A549 (cell line): ENCODE data around the gene GIGYF1. TPM values are rescaled to one million over a fixed set of nuclear protein-coding genes. Genes with fewer than 3 reads are reported as not detected.
"Not testable (repeated sequence)": the region's sequence is repeated elsewhere in the genome, so short reads cannot be mapped to it uniquely, and the experiment has no call there.

Experiments used
- ATAC-seq, 2 experiments: fragments of 200-7000 bp in 1 of 2; fragments of >200 bp in 1 of 2; cut with Nextera tagmentation in 1 of 2; cut with Tn5 transposase in 1 of 2; 3 replicates each; pipeline versions ENCODE4 v1.8.0 to v1.9.1; 2018 to 2020; ENCODE audit warnings: mild to moderate bottlenecking in 1 of 2, moderate library complexity in 1 of 2
- CTCF ChIA-PET: fragments of 300-600 bp; sonication (Branson Sonifier 250); formaldehyde crosslinking; extraction: SDS; loops from one replicate; lab custom pipeline; 2021; ENCODE audit warnings: antibody characterized with exemption, inconsistent platforms; lab: Yijun Ruan, JAX
- POLR2A ChIA-PET: fragments of 350-600 bp; formaldehyde crosslinking; extraction: SDS; loops from one replicate; lab custom pipeline; 2021; ENCODE audit warnings: antibody characterized with exemption, inconsistent platforms; lab: Yijun Ruan, JAX
- DNase-seq, 2 experiments: peaks; one replicate each; pipeline versions ENCODE4 v3.0.0 to v3.0.0-alpha.2; 2011 to 2016; ENCODE audit warnings: low read depth in 1 of 2, low spot score in 1 of 2
- FAIRE-seq: peaks from 2 replicates; lab custom pipeline; 2011; peaks lifted over from hg19 to GRCh38; lab: Jason Lieb, UNC
- H3K27ac ChIP-seq, 2 experiments: fragments of >200 bp; sonication (Bioruptor Twin); formaldehyde crosslinking; 3 replicates each; pipeline ENCODE4 v1.5.1; 2016 to 2017
- H3K4me1 ChIP-seq: fragments of >200 bp; sonication (Bioruptor Twin); formaldehyde crosslinking; 3 replicates; pipeline ENCODE4 v1.6.1; 2016
- H3K4me2 ChIP-seq: fragments of >200 bp; sonication (Bioruptor Twin); formaldehyde crosslinking; 3 replicates; pipeline ENCODE4 v1.6.1; 2016
- H3K4me3 ChIP-seq: fragments of >200 bp; sonication (Bioruptor Twin); formaldehyde crosslinking; 3 replicates; pipeline ENCODE4 v1.5.1; 2016
- H3K9me3 ChIP-seq: fragments of >200 bp; sonication (Bioruptor Twin); formaldehyde crosslinking; 3 replicates; pipeline ENCODE4 v1.6.1; 2016
- BHLHE40 ChIP-seq: IDR thresholded peaks from 2 replicates; pipeline ENCODE4 v1.6.1; 2012; ENCODE audit warnings: low read depth, low read length, inconsistent platforms
- CBX8 ChIP-seq: fragments of 200-600 bp; sonication (generic); IDR thresholded peaks from 2 replicates; pipeline ENCODE4 v1.6.1; 2016
- CHD2 ChIP-seq: fragments of 150-350 bp; IDR thresholded peaks from 2 replicates; pipeline ENCODE4 v1.6.1; 2014; ENCODE audit warnings: low read length; ENCODE audit not compliant: partially characterized antibody
- EP300 ChIP-seq, 2 experiments: fragments of >200 bp; sonication (Bioruptor Twin); formaldehyde crosslinking; IDR thresholded peaks; 2 replicates in 1 of 2; 3 replicates in 1 of 2; pipeline ENCODE4 v1.6.1; 2016 to 2017
- FOXS1 ChIP-seq: fragments of 250-450 bp; sonication (Bioruptor Pico); IDR thresholded peaks from 2 replicates; pipeline ENCODE4 v1.5.0; 2020; ENCODE audit warnings: mild to moderate bottlenecking, moderate library complexity
- HOXA7 ChIP-seq: fragments of 250-450 bp; sonication (Bioruptor Pico); IDR thresholded peaks from 2 replicates; pipeline ENCODE4 v1.5.0; 2020; ENCODE audit warnings: mild to moderate bottlenecking, moderate library complexity
- HOXB13 ChIP-seq: fragments of 250-450 bp; sonication (Bioruptor Pico); IDR thresholded peaks from 2 replicates; pipeline ENCODE4 v1.5.0; 2020; ENCODE audit warnings: low read depth, mild to moderate bottlenecking, moderate library complexity
- JUN ChIP-seq, 2 experiments: fragments of >200 bp; sonication (Bioruptor Twin); formaldehyde crosslinking; IDR thresholded peaks; 2 replicates in 1 of 2; 3 replicates in 1 of 2; pipeline ENCODE4 v1.6.1; 2016 to 2017
- NFE2L2 ChIP-seq: fragments of 150-350 bp; conservative IDR thresholded peaks from 2 replicates; pipeline ENCODE4 v1.6.1; 2014; ENCODE audit warnings: low read length
- NPAS2 ChIP-seq: fragments of 250-450 bp; sonication (Bioruptor Pico); IDR thresholded peaks from 2 replicates; pipeline ENCODE4 v1.8.0; 2022; ENCODE audit warnings: mild to moderate bottlenecking, moderate library complexity, borderline replicate concordance
- NR3C1 ChIP-seq: fragments of >200 bp; sonication (Bioruptor Twin); formaldehyde crosslinking; IDR thresholded peaks from 3 replicates; pipeline ENCODE4 v1.6.1; 2017
- RAD21 ChIP-seq, 2 experiments: fragments of >200 bp in 1 of 2; sonication (Bioruptor Twin) in 1 of 2; formaldehyde crosslinking in 1 of 2; IDR thresholded peaks in 1 of 2; conservative IDR thresholded peaks in 1 of 2; 2 replicates in 1 of 2; 3 replicates in 1 of 2; pipeline ENCODE4 v1.6.1; 2012 to 2018; ENCODE audit warnings: inconsistent platforms in 1 of 2
- SMC3 ChIP-seq: fragments of >200 bp; sonication (Bioruptor Twin); formaldehyde crosslinking; IDR thresholded peaks from 3 replicates; pipeline ENCODE4 v1.6.1; 2018; ENCODE audit warnings: inconsistent platforms
- TP53 ChIP-seq: fragments of 250-450 bp; sonication (Bioruptor Pico); IDR thresholded peaks from 2 replicates; pipeline ENCODE4 v1.5.0; 2021; ENCODE audit warnings: mild to moderate bottlenecking, moderate library complexity
- ZNF302 ChIP-seq: fragments of 250-450 bp; sonication (Bioruptor Pico); IDR thresholded peaks from 2 replicates; pipeline ENCODE4 v1.9.0; 2021; ENCODE audit warnings: inconsistent platforms, mild to moderate bottlenecking, moderate library complexity
- ZSCAN20 ChIP-seq: fragments of 250-450 bp; sonication (Bioruptor Pico); IDR thresholded peaks from 2 replicates; pipeline ENCODE4 v1.8.0; 2022; ENCODE audit warnings: mild to moderate bottlenecking, moderate library complexity
- WGBS: methylation state at CpG from one replicate; pipeline ENCODE4 v1.1.6; 2017; ENCODE audit errors: missing lambda C conversion rate; 5-methylcytosine and 5-hydroxymethylcytosine counted together
- polyA plus RNA-seq, 4 experiments: library from polyadenylated mRNA; depleted of rRNA in 3 of 4; stranded (reverse); fragments of >200 nt; fragmentation: RNase III in 1 of 4; extraction: RNeasy Plus Mini Kit Qiagen cat#74134 plus additional on column Dnase treatment in 1 of 4; gene quantifications; 2 replicates in 3 of 4; 3 replicates in 1 of 4; pipeline ENCODE4 v1.2.3, GENCODE V29; 2011 to 2017
- TF ChIP-seq, protein P1 (sequence below): IDR thresholded peaks from 2 replicates; pipeline ENCODE4 v1.6.1; 2012; ENCODE audit warnings: low read depth, borderline replicate concordance
- TF ChIP-seq, protein P2 (sequence below): IDR thresholded peaks from 2 replicates; pipeline ENCODE4 v1.6.1; 2012
- TF ChIP-seq, protein P3 (sequence below): fragments of 200-600 bp; sonication (generic); IDR thresholded peaks from 2 replicates; pipeline ENCODE4 v1.6.1; 2016; ENCODE audit warnings: antibody characterized with exemption, mild to moderate bottlenecking, moderate library complexity
- TF ChIP-seq, protein P4 (sequence below): IDR thresholded peaks from 2 replicates; pipeline ENCODE4 v1.6.1; 2012
- TF ChIP-seq, protein P5 (sequence below): fragments of 250-450 bp; sonication (Bioruptor Pico); IDR thresholded peaks from 2 replicates; pipeline ENCODE4 v1.5.0; 2020; ENCODE audit warnings: low read depth, mild to moderate bottlenecking, moderate library complexity
- TF ChIP-seq, protein P6 (sequence below): fragments of >200 bp; sonication (Bioruptor Twin); formaldehyde crosslinking; IDR thresholded peaks from 3 replicates; pipeline ENCODE4 v1.5.1; 2016

The GIGYF1 gene
- polyA plus RNA-seq, 2 of the 4 experiments (the other 2 are of a cell fraction) = 5.1 to 18.9 TPM

DNA sequence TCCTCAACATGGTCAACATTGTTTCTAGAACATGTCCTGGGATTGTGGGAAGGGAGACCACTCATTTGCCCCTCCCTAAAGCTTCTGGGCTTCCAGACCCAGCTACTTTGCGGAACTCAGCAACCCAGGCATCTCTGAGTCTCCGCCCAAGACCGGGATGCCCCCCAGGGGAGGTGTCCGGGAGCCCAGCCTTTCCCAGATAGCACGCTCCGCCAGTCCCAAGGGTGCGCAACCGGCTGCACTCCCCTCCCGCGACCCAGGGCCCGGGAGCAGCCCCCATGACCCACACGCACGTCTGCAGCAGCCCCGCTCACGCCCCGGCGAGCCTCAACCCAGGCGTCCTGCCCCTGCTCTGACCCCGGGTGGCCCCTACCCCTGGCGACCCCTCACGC, 26.2 kb upstream of the GIGYF1 start, which contains the start of gene EPO:
EPO (plus strand) TSS at position 190 of the 392 bp plus-strand sequence. CDS start 513 bp downstream, outside the sequence.
- no peak for FAIRE-seq
- WGBS = 30% methylated on average over 1 of the region's 21 CpGs
- ATAC-seq = peak; percentile 45 to 52; a peak in 5 of 6 replicates
- Histone ChIP-seq H3K4me2 (peak within 1 kb of the TSS; percentile 87), H3K4me3 (peak within 1 kb of the TSS; percentile 40), H3K27ac (peak within 1 kb of the TSS in 1 of 2 experiments; percentile 70; a peak in 3 of 6 replicates), H3K9me3 (no peaks in the 10 kb centered on the region), H3K4me1 (peaks cover 11% of the 10 kb centered on the region; the same call in 2 of the 3 replicates)
- POLR2A ChIA-PET = no interaction called here
- CTCF ChIA-PET = interaction anchor here (0.5 to 19.8 kb wide), 36 partner anchors 11 to 339 kb away, joined by 3 to 280 read pairs (median 4); partner anchors contain the start of genes EPHB4, POP7, SLC12A9 and UFSP1
- no peak for TF ChIP-seq NR3C1
- TF ChIP-seq RAD21 (conservative IDR thresholded peaks at IDR 0.05 in 1 of 2, IDR thresholded peaks at IDR 0.05 in 1 of 2) = no peak; a peak in 2 of 5 replicates
- no peak for TF ChIP-seq ZSCAN20
- TF ChIP-seq, protein P1, sequence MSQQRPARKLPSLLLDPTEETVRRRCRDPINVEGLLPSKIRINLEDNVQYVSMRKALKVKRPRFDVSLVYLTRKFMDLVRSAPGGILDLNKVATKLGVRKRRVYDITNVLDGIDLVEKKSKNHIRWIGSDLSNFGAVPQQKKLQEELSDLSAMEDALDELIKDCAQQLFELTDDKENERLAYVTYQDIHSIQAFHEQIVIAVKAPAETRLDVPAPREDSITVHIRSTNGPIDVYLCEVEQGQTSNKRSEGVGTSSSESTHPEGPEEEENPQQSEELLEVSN = no peak
- no peak for TF ChIP-seq HOXA7
- TF ChIP-seq TP53 (CRISPR knock-in tag) = no peak
- TF ChIP-seq, protein P2, sequence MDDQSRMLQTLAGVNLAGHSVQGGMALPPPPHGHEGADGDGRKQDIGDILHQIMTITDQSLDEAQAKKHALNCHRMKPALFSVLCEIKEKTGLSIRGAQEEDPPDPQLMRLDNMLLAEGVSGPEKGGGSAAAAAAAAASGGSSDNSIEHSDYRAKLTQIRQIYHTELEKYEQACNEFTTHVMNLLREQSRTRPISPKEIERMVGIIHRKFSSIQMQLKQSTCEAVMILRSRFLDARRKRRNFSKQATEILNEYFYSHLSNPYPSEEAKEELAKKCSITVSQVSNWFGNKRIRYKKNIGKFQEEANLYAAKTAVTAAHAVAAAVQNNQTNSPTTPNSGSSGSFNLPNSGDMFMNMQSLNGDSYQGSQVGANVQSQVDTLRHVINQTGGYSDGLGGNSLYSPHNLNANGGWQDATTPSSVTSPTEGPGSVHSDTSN = no peak
- TF ChIP-seq, protein P3, sequence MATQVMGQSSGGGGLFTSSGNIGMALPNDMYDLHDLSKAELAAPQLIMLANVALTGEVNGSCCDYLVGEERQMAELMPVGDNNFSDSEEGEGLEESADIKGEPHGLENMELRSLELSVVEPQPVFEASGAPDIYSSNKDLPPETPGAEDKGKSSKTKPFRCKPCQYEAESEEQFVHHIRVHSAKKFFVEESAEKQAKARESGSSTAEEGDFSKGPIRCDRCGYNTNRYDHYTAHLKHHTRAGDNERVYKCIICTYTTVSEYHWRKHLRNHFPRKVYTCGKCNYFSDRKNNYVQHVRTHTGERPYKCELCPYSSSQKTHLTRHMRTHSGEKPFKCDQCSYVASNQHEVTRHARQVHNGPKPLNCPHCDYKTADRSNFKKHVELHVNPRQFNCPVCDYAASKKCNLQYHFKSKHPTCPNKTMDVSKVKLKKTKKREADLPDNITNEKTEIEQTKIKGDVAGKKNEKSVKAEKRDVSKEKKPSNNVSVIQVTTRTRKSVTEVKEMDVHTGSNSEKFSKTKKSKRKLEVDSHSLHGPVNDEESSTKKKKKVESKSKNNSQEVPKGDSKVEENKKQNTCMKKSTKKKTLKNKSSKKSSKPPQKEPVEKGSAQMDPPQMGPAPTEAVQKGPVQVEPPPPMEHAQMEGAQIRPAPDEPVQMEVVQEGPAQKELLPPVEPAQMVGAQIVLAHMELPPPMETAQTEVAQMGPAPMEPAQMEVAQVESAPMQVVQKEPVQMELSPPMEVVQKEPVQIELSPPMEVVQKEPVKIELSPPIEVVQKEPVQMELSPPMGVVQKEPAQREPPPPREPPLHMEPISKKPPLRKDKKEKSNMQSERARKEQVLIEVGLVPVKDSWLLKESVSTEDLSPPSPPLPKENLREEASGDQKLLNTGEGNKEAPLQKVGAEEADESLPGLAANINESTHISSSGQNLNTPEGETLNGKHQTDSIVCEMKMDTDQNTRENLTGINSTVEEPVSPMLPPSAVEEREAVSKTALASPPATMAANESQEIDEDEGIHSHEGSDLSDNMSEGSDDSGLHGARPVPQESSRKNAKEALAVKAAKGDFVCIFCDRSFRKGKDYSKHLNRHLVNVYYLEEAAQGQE = no peak
- TF ChIP-seq, protein P4, sequence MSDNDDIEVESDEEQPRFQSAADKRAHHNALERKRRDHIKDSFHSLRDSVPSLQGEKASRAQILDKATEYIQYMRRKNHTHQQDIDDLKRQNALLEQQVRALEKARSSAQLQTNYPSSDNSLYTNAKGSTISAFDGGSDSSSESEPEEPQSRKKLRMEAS = no peak
- TF ChIP-seq NPAS2 = no peak
- TF ChIP-seq ZNF302 (CRISPR knock-in tag) = no peak
- TF ChIP-seq, protein P5, sequence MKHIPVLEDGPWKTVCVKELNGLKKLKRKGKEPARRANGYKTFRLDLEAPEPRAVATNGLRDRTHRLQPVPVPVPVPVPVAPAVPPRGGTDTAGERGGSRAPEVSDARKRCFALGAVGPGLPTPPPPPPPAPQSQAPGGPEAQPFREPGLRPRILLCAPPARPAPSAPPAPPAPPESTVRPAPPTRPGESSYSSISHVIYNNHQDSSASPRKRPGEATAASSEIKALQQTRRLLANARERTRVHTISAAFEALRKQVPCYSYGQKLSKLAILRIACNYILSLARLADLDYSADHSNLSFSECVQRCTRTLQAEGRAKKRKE (CRISPR knock-in tag) = no peak
- no peak for TF ChIP-seq BHLHE40
- no peak for TF ChIP-seq JUN (IDR thresholded peaks at IDR 0.05)
- no peak for TF ChIP-seq CHD2
- no peak for TF ChIP-seq CBX8
- TF ChIP-seq FOXS1 = no peak
- no peak for TF ChIP-seq NFE2L2
- no peak for TF ChIP-seq HOXB13 (CRISPR knock-in tag)
- no peak for DNase-seq

DNA sequence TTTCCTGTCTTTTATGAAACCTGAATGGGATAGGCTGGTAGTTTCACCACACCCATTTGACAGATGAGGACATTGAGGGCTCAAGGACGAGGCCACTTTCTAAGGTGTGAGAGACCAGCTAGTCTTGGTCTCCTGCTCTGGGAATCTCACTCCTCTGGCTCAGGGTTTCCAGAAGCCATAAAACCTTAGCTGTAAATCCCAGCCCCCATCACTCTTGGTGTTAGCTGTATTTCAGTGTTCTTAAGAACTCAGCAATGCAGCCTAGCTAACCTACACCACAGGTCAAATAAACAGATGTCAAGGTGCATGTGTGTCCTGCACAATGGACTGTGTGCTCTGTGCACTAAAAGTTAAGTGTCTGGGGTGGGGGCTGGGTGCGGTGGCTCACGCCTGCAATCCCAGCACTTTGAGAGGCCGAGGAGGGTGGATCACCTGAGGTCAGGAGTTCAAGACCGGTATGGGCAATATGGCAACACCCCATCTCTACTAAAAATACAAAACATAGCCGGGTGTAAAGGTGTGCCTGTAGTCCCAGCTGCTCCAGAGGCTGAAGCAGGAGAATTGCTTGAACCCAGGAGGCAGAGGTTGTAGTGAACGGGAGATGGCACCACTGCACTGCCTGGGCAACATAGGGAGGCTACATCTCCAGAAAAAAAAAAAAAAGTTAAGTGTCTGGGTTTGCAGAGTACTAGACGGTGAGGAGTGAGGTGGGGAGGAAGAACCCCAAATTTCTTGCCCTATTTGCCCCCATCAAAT, 25.7 kb upstream of the GIGYF1 start:
- ChIA-PET CTCF (interaction anchor here (0.5 to 19.8 kb wide), 42 partner anchors 11 to 339 kb away, joined by 3 to 280 read pairs (median 4); partner anchors contain the start of genes EPHB4, POP7, SLC12A9 and UFSP1), POLR2A (no interaction called here)
- DNase-seq (peak in 1 of 2 experiments; percentile 64), ATAC-seq (peak; percentile 68 to 80), FAIRE-seq (no peak)
- Histone ChIP-seq H3K27ac (peak overlapping the region in 1 of 2 experiments; percentile 70; a peak in 1 of 6 replicates), H3K4me1 (peaks cover 11% of the 10 kb centered on the region; the same call in 2 of the 3 replicates), H3K9me3 (no peaks in the 10 kb centered on the region), H3K4me3 (peak overlapping the region; percentile 40; the same call in 2 of the 3 replicates), H3K4me2 (peak overlapping the region; percentile 87)
- 21% methylated on average over 8 of the region's 8 CpGs for WGBS
- TF ChIP-seq RAD21 (conservative IDR thresholded peaks at IDR 0.05 in 1 of 2, IDR thresholded peaks at IDR 0.05 in 1 of 2) = peak; percentile 77 to 80
- TF ChIP-seq, protein P6, sequence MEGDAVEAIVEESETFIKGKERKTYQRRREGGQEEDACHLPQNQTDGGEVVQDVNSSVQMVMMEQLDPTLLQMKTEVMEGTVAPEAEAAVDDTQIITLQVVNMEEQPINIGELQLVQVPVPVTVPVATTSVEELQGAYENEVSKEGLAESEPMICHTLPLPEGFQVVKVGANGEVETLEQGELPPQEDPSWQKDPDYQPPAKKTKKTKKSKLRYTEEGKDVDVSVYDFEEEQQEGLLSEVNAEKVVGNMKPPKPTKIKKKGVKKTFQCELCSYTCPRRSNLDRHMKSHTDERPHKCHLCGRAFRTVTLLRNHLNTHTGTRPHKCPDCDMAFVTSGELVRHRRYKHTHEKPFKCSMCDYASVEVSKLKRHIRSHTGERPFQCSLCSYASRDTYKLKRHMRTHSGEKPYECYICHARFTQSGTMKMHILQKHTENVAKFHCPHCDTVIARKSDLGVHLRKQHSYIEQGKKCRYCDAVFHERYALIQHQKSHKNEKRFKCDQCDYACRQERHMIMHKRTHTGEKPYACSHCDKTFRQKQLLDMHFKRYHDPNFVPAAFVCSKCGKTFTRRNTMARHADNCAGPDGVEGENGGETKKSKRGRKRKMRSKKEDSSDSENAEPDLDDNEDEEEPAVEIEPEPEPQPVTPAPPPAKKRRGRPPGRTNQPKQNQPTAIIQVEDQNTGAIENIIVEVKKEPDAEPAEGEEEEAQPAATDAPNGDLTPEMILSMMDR = peak; percentile 55
- TF ChIP-seq, protein P4 = 0 out of 2 replicates have a peak, but pooled peaks have one; percentile 12
- peak; percentile 78 for TF ChIP-seq SMC3
- no peak for TF ChIP-seq HOXB13 (CRISPR knock-in tag)
- TF ChIP-seq EP300 (IDR thresholded peaks at IDR 0.05) = no peak
- TF ChIP-seq JUN (IDR thresholded peaks at IDR 0.05) = no peak

DNA sequence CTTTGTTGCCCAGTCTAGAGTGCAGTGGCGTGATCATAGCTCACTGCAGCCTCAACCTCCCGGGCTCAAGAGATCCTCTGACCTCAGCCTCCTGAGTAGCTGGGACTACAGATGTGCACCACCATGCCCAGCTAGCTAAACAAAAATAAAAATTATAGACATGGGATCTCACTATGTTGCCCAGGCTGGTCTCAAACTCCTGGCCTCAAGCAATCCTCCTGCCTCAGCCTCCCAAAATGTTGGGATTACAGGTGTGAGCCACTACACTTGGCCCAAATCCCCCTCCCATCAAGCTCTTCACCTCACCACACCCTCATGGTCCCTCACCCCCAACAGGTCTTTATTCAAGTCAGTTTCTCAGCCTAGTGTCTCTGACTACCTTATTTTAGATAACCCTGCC, 23.0 kb upstream of the GIGYF1 start:
- FAIRE-seq, ATAC-seq, POLR2A ChIA-PET, DNase-seq, H3K27ac ChIP-seq, H3K4me2 ChIP-seq, H3K4me3 ChIP-seq, H3K9me3 ChIP-seq: not testable (repeated sequence)
- WGBS = 87% methylated on average over 2 of the region's 2 CpGs
- CTCF ChIA-PET = interaction anchor here (0.6 to 19.8 kb wide), 10 partner anchors 8 to 1589 kb away, joined by 3 to 280 read pairs (median 4); partner anchors contain the start of genes POP7 and SLC12A9
- H3K4me1 ChIP-seq = peaks cover 11% of the 10 kb centered on the region; the same call in 2 of the 3 replicates
